GM15510 (cell line): ENCODE results near the gene PDE6B.

Source experiments
- POLR2A ChIP-seq: IDR thresholded peaks from 3 replicates; pipeline ENCODE4 v1.6.1; 2011; ENCODE audit warnings: borderline replicate concordance; ENCODE audit not compliant: insufficient read length; ENCODE audit errors: extremely low read depth

PDE6B gene

GRCh38 chr4:589219-589963 lies 36.0 kb upstream of the PDE6B start:
- TF ChIP-seq POLR2A: no peak

DNA sequence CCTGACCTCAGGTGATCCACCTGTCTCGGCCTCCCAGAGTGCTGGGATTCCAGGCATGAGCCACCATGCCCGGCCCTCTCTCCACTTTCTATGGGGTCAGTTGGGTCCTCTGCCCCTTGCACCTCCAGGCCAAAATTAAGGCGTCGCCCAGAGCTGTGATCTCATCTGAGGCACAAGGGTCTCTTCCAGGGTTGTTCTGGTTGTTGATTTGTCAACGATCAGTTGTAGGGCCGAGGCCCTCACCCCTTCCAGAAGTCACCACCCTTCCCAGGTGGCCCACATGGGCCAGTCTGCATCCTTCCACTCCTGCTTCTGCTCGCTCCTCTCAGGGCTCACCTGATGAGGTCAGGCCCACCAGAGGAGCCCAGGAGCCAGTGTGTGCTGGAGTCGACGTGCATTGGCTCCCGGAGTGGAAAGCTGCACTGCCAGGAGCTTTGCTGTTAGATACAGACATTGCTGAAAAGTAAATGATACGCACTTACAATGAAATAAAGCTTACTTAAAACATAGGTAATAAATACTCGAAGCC lies 35.0 kb upstream of the PDE6B start:
- no peak for TF ChIP-seq POLR2A

- TF ChIP-seq POLR2A: no peak
Observed at GRCh38 chr4:592825-593520, 32.4 kb upstream of the PDE6B start.

GRCh38 chr4:598925-599324 lies 26.4 kb upstream of the PDE6B start:
- no peak for TF ChIP-seq POLR2A

DNA sequence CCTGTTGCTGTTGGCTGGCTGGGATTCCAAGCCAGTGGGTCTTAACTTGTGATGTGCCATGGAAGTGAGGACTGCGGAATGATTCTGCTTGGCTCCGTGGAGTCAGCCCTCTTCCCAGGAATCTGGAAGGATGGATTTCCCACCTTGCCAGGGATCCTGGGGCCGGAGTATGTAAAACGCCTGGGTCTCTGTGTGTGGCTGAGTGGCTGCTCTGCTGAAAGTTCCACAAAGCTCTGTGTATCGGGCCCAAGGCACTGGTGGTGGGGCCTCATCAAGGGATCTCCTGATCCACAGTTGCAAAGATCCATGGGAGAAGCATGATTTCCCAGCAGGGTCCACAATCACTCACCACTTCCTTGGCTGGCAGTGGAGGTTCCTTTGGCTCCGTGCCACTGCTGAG lies 25.2 kb upstream of the PDE6B start:
- TF ChIP-seq POLR2A: no peak

DNA sequence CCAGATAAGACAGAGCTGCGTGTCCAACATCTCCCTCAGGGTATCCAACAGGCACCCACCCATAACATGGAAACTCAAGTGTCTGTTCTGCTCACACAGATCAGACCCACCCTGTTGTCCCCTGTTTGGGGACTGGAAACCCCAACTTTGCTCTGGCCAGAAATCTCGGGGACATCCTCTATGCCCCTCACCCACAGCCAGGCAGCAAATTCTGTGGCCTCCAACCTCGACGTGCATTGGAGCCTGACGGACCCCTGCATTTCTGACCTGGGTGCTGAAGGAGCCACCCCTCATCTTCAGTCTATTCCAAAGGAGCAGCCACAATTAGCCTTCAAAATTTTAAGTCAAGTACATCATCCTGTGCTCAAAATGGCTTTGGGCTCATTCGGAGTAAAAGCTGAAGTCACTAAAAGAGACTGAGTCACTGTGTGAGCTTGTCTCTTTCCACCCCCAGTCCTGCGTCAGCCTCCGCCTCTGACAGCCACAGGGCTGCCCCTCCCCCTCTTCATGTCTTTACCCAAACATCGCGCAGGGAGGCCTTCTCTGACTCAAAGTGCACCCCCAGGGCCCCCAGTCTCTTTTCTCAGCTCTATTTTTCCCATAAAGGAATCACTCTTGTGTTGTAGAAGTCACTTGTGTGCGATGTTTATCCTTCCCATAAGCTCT lies 24.4 kb upstream of the PDE6B start:
- no peak for TF ChIP-seq POLR2A

GRCh38 chr4:601612-602558 lies 23.5 kb upstream of the PDE6B start:
- no peak for TF ChIP-seq POLR2A

- TF ChIP-seq POLR2A: no peak
Observed at GRCh38 chr4:602559-602942, 22.8 kb upstream of the PDE6B start.

DNA sequence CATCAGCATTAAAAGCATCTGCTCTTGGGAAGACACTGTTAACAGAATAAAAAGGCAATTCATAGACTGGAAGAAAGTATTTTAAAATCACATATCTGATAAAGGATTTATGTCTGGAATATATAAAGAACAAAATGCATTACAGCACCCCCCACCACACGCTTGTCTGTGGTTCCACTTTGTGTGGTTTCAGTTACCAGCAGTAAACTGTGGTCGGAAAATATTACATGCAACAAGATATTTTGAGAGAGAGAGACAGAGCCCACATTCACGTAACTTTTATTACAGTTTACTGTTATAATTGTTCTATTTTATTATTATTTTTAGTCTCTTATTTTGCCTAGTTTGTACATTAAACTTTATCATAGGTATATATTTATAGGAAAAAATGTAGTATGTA lies 21.2 kb upstream of the PDE6B start:
- TF ChIP-seq POLR2A: no peak

- no peak for TF ChIP-seq POLR2A
Observed at GRCh38 chr4:605702-606425, 19.5 kb upstream of the PDE6B start.

GRCh38 chr4:608236-608635 lies 17.1 kb upstream of the PDE6B start:
- no peak for TF ChIP-seq POLR2A

DNA sequence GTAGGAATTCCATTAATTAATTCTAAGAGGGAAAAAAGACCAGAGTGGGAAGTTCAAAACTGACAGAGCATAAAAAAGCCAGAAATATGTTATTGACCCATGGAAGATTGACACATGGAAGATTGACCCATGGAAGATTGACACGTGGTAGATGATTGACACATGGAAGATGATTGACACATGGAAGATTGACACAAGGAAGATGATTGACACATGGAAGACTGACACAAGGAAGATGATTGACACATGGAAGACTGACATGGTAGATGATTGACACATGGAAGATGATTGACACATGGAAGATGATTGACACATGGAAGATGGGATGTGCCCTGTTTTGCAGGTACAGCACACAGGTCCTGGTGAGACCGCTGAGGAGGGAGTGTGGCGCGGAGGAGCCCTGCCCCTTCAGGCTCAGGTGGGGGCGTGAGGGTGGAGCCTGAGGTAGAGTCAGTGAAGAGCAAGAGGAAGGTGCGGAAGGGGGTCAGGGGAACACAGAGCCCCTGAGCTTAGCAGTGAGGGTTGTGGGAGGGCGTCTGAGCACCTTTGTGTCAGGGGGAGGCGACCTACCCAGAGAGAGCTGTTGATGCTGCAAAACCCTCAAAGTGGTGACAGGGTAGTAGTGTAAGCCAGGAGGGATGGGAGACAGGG lies 15.8 kb upstream of the PDE6B start:
- TF ChIP-seq POLR2A: no peak
